Measurements from ENCODE around the gene PRKCD.

The PRKCD gene

GRCh38 chr3:53198996-53199395 is 38.0 kb downstream of the PRKCD start:
- H3K9me3 ChIP-seq (ENCODE audit: severe bottlenecking), result no peaks in the 10 kb centered on the region
- H3K27me3 ChIP-seq (ENCODE audit: insufficient read depth, low read depth, severe bottlenecking), result no peaks in the 10 kb centered on the region
- no peak for TF ChIP-seq CTCF (IDR thresholded peaks at IDR 0.05; ENCODE audit: low read depth, low read length)
- DNase-seq, result no peak
- H3K4me3 ChIP-seq (ENCODE audit: low read depth, low read length), result no peak overlapping the region
- H3K27ac ChIP-seq, result no peak overlapping the region
- no peaks in the 10 kb centered on the region for H3K36me3 ChIP-seq

- DNase-seq, result no peak
- H3K27ac ChIP-seq, result no peak overlapping the region
- H3K27me3 ChIP-seq (ENCODE audit: insufficient read depth, low read depth, severe bottlenecking), result no peaks in the 10 kb centered on the region
- H3K4me3 ChIP-seq (ENCODE audit: low read depth, low read length), result no peak overlapping the region
- TF ChIP-seq CTCF (IDR thresholded peaks at IDR 0.05; ENCODE audit: low read depth, low read length), result no peak
- H3K9me3 ChIP-seq (ENCODE audit: severe bottlenecking), result no peaks in the 10 kb centered on the region
- H3K36me3 ChIP-seq, result no peaks in the 10 kb centered on the region
Observed at GRCh38 chr3:53199834-53200233, 38.8 kb downstream of the PRKCD start.

- Histone ChIP-seq H3K4me3 (ENCODE audit: low read depth, low read length) (no peak overlapping the region), H3K36me3 (no peaks in the 10 kb centered on the region), H3K27ac (no peak overlapping the region), H3K27me3 (ENCODE audit: insufficient read depth, low read depth, severe bottlenecking) (no peaks in the 10 kb centered on the region), H3K9me3 (ENCODE audit: severe bottlenecking) (no peaks in the 10 kb centered on the region)
- DNase-seq, result no peak
- TF ChIP-seq CTCF (IDR thresholded peaks at IDR 0.05; ENCODE audit: low read depth, low read length), result no peak
Observed at GRCh38 chr3:53200501-53201498, 39.8 kb downstream of the PRKCD start.

GRCh38 chr3:53202331-53203015 is 41.5 kb downstream of the PRKCD start:
- no peak for DNase-seq
- Histone ChIP-seq H3K4me3 (ENCODE audit: low read depth, low read length) (no peak overlapping the region), H3K36me3 (no peaks in the 10 kb centered on the region), H3K27me3 (ENCODE audit: insufficient read depth, low read depth, severe bottlenecking) (no peaks in the 10 kb centered on the region), H3K27ac (no peak overlapping the region), H3K9me3 (ENCODE audit: severe bottlenecking) (no peaks in the 10 kb centered on the region)
- no peak for TF ChIP-seq CTCF (IDR thresholded peaks at IDR 0.05; ENCODE audit: low read depth, low read length)

GRCh38 chr3:53211706-53212702 is 51.0 kb downstream of the PRKCD start:
- no peak for TF ChIP-seq CTCF (IDR thresholded peaks at IDR 0.05; ENCODE audit: low read depth, low read length)
- H3K36me3 ChIP-seq, result no peaks in the 10 kb centered on the region
- H3K27me3 ChIP-seq (ENCODE audit: insufficient read depth, low read depth, severe bottlenecking), result no peaks in the 10 kb centered on the region
- no peaks in the 10 kb centered on the region for H3K9me3 ChIP-seq (ENCODE audit: severe bottlenecking)
- no peak overlapping the region for H3K27ac ChIP-seq
- no peak for DNase-seq
- H3K4me3 ChIP-seq (ENCODE audit: low read depth, low read length), result no peak overlapping the region
